NCI-H2107 treated with DMSO at 0.1 percent for 48 hours (cell line): ENCODE results near the gene PLCL2.
"Not testable (repeated sequence)": the region's sequence is repeated elsewhere in the genome, so short reads cannot be mapped to it uniquely, and the experiment has no call there.

Experiments used
- DNase-seq: peaks from one replicate; lab custom pipeline; 2025; ENCODE audit not compliant: unreplicated experiment; lab: John Stamatoyannopoulos, UW

The PLCL2 gene

GRCh38 chr3:17065881-17066280, 181.1 kb downstream of the PLCL2 start:
- DNase-seq = no peak

DNA sequence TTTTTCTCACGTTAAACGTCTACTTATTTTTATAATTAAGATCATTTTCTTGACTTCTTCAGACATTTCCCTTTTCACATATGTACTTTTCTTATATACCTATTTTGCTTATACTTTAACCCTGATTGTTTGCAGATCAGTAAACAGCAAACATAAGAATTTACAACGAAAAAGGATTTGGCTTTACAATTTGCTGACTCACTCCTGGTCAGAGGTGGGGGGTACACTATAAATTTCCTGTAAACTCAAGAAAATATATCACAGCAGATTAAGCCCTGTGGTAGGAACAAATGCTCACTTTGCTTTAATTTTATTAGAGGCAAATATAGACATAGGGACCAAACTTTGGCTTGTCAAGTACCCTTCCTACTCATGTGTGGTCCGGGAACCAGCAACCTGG, 185.0 kb downstream of the PLCL2 start:
- no peak for DNase-seq

DNA sequence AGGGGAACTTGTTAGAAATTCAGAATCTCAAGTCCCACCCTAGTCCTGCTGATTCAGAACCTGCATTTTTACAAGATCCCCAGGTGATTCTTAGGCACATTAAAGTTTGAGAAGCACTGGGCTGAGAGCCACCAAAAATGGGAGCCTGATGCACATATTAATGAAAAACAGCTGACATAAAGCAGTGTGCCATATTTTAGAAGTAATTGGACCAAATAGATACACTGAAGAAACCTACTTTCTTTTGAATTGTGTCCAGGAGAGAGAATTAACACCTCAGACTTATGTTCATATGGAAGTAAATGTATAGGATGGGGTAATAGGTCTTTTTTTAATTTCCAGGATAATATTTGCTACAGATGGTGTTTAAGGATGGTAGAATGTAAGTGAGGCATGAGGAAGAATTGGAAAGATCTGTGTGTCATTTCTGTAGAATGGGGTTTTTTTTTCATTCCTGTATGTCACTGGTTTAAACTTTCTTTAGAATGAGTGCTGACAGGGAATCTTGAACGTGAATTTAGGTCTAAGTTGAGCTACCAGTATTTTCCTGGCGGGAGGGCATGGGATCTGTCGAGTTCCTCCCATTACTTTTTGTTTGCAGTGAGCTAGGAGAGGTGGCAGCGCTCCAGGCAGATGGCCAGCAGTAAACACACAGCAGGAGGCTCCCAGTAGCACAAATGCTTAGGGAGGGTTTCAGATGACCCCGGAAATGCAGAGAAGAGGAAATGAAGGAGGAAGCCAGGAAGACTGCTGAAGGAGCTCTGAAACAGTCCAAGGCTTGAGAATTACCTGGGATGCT, 185.6 kb downstream of the PLCL2 start:
- peak; percentile 39 for DNase-seq

DNA sequence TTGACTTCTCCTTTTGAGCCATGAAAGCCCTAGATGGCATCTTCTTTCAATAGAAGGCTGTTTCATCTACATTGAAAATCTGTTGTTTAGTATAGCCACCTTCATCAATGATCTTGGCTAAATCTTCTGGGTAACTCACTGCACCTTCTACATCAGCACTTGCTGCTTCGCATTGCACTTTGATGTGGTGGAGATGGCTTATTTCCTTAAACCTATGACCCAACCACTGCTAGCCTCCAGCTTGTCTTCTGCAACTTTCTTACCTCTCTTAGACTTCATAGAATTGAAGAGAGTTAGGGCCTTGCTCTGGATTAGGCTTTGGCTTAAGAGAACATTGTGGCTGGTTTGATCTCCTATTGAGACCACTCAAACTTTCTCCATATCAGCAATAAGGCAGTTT, 189.8 kb downstream of the PLCL2 start:
- no peak for DNase-seq

GRCh38 chr3:17075358-17075757, 190.6 kb downstream of the PLCL2 start:
- no peak for DNase-seq

GRCh38 chr3:17075907-17076306, 191.2 kb downstream of the PLCL2 start:
- no peak for DNase-seq

DNA sequence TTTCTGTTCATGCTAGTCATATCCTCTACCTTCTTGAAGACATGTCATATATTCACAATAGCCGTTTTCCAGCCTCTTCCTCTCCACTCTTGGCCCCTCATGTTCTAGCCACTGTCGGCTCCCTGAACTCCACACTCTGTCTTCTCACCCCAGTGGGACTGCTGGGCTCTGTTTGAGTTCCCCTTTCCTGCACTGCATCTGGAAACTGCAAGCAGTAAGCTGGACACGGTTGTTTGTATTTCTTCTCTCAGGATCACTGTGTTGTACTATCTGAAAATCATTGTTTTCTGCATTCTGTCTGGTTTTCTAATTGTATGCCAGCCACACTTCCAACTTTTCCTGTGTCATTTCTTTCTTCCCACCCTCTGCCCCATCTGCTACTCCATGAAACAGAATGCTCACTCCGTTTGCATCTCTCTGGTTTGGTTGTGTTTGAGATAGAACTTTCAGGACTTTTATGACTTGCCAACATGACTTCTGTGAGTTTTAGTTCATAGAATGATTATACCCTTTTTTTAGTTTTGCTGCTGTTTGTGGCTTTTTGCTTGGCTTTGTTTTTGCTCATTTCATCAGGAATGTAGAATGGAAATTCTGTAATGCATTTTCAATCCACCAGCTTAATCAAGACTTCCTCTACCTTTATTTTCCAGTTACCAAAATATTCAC, 192.3 kb downstream of the PLCL2 start:
- DNase-seq = no peak

DNA sequence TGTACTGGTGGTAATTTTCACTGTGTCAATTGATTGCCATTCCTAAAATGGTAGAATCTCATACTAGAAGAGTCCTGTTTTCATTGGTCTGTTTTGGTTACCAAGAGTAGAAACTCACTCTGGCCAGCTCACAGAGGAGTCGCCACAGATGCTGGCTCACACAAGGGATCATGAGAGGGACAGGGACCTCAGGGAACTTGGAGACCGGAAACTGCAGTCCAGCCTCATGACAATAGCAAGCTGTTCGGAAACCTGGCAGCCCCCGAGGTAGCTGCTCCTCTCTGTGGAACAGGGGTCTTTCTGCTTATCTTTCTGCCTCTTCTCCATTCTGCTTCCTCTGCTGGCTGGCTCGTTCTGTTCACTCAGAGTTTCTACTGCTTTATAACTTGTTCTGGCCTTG, 192.9 kb downstream of the PLCL2 start:
- no peak for DNase-seq

- DNase-seq = peak; percentile 6
Measured at GRCh38 chr3:17078926-17079465, 194.2 kb downstream of the PLCL2 start.

GRCh38 chr3:17079933-17080332, 195.2 kb downstream of the PLCL2 start:
- DNase-seq = no peak

- DNase-seq = no peak
Measured at GRCh38 chr3:17081520-17081919, 196.8 kb downstream of the PLCL2 start.

GRCh38 chr3:17087509-17087908, 202.8 kb downstream of the PLCL2 start:
- DNase-seq = no peak

- no peak for DNase-seq
Measured at GRCh38 chr3:17088017-17088416, 203.3 kb downstream of the PLCL2 start.

DNA sequence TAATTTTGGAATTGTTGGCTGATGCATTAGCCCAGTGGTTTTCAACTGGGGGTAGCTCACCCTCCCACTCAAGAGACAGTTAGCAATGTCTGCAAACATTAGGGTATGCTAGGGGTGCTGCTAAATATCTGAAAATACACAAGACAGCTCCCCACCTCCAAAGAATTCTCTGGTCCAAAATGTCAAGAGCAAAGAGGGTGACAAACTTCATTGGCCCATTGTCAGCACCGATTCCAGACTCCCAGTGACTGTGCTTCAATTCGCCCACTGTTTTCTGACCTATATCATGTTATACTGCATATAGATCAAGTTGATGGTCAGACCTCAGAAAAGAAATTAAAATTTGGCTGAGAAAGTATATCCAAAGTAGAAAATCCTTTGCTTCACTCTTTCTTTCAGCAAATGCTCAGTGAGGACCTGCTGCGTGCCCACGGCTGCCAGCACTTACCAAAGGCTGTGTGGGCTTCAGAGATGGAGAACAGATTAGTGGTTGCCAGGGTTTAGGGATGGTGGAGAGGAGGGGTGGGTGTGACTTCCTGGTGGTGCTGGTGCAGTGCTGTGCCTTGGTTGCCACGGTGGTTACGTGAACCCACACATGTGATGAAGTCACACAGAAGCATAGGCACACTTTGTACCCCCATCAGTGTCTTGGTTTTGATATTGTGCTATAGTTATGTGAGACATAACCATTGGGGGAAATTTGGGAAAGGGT, 204.0 kb downstream of the PLCL2 start:
- DNase-seq = no peak

GRCh38 chr3:17089314-17089700, 204.6 kb downstream of the PLCL2 start:
- no peak for DNase-seq

- DNase-seq = no peak
Measured at GRCh38 chr3:17090280-17090983, 205.7 kb downstream of the PLCL2 start.

- no peak for DNase-seq
Measured at GRCh38 chr3:17091910-17092582, 207.3 kb downstream of the PLCL2 start.

DNA sequence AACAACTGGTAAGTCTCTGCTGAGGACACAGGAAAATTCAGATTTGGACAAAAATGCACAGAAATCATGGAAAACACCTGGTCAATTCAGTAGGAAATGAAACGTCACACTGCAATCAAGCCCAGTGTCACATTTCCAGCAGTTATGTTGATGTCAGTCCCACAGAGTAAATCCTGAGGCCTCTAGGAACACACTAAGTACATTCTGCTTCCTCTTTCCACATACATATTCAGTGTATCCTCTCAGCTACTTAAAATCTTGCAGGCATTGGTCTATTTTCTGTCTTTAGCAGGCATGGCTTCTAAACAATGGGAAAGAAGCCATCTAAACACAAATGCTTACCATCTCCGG, 207.8 kb downstream of the PLCL2 start:
- no peak for DNase-seq

DNA sequence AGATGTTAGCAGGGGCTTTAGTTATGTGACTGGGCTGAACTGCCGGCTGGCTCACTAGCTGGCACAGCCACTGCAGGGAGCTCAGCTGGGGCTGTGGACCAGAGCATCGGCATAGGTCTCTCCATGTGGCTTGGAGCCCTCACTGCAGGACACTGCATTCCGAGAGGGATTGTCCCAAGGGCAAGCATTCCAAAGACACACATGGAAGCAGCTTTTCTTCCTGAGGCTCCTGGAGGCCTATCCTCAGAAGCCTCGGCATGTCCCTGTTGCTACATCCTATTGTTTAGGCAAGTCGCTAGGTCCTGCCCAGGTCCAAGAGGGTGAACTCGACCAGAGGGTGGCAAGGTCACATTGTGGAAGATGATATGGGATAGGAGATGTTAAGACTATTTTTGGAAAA, 209.8 kb downstream of the PLCL2 start:
- DNase-seq = no peak

- DNase-seq = no peak
Measured at GRCh38 chr3:17103579-17103978, 218.8 kb downstream of the PLCL2 start.

GRCh38 chr3:17106801-17107200, 222.0 kb downstream of the PLCL2 start:
- not testable (repeated sequence) for DNase-seq
